Right lobe of liver (tissue), 6 donors: ENCODE results near the gene SPRY2. TPM values are rescaled to one million over a fixed set of nuclear protein-coding genes. Genes with fewer than 3 reads are reported as not detected.

Experiments
- ATAC-seq, 4 donors: fragments of 200-7000 bp; cut with Tn5 transposase; one replicate each; pipeline ENCODE4 v1.9.1; 2020; ENCODE audit warnings: mild to moderate bottlenecking in 4 of 4, moderate library complexity in 4 of 4
- DNase-seq, 3 donors: peaks; one replicate each; pipeline ENCODE4 v3.0.0-alpha.2; 2020
- H3K27ac ChIP-seq, 3 donors: fragments of 200-600 bp; one replicate each; pipeline ENCODE4 v1.8.0; 2022
- H3K27me3 ChIP-seq, 2 donors: fragments of 200-600 bp; one replicate each; pipeline ENCODE4 v1.8.0; 2022
- H3K36me3 ChIP-seq, 4 donors: fragments of 200-600 bp; sonication (generic) in 1 of 4; one replicate each; pipeline versions ENCODE4 v1.5.1 to v1.8.0; 2017 to 2022; ENCODE audit warnings: control low read depth in 1 of 4
- H3K4me1 ChIP-seq, 4 donors: fragments of 200-600 bp; sonication (generic) in 1 of 4; one replicate each; pipeline versions ENCODE4 v1.5.1 to v1.8.0; 2017 to 2022; ENCODE audit warnings: control low read depth in 1 of 4
- H3K4me3 ChIP-seq, 3 donors: fragments of 200-600 bp; one replicate each; pipeline ENCODE4 v1.8.0; 2022
- H3K9me3 ChIP-seq, 4 donors: fragments of 200-600 bp; sonication (generic) in 1 of 4; one replicate each; pipeline versions ENCODE4 v1.5.1 to v1.8.0; 2017 to 2022; ENCODE audit warnings: control low read depth in 1 of 4
- POLR2A ChIP-seq: fragments of 450-650 bp; IDR thresholded peaks from one replicate; pipeline ENCODE4 v1.6.1; 2017; ENCODE audit warnings: antibody characterized with exemption, mild to moderate bottlenecking
- WGBS: methylation state at CpG from one replicate; pipeline ENCODE4 v1.1.6; 2018; ENCODE audit warnings: low coverage, low lambda C conversion rate; ENCODE audit not compliant: insufficient coverage; ENCODE audit errors: missing lambda C conversion rate; 5-methylcytosine and 5-hydroxymethylcytosine counted together
- intact Hi-C, 2 donors: fragments of 100-400 bp; cut with DNase I; formaldehyde crosslinking; loops; one replicate each; pipeline versions ENCODE4 v1.11.2 to v1.14.1; 2022
- long read RNA-seq: library from polyadenylated mRNA; unstranded; transcript quantifications from one replicate; pipeline ENCODE4 v2.0.0, GENCODE V29; 2019
- total RNA-seq, 6 experiments: library from RNA; depleted of rRNA in 2 of 6; stranded (reverse); fragments of >200 nt in 2 of 6; fragmentation: NEBNext Ultra II Directional in 3 of 6; extraction: Animal tissue kit (Norgen Biotek cat#: 25700) in 3 of 6; gene quantifications; one replicate each; pipeline versions ENCODE4 v1.1.0 to v1.2.4, GENCODE V29; 2016 to 2023
- TF ChIP-seq, protein P1 (sequence below), 4 donors: fragments of 200-600 bp in 3 of 4; fragments of 450-650 bp in 1 of 4; IDR thresholded peaks; one replicate each; pipeline versions ENCODE4 v1.5.1 to v1.8.0; 2016 to 2022; ENCODE audit warnings: antibody characterized with exemption in 4 of 4, mild to moderate bottlenecking in 2 of 4
- donor health status: DM: no; HTN: yes; CAD: no.
- donor health status: DM: no; HTN: no; CAD: no.
- donor health status: DM: no; HTN: no; CAD: no.
- donor health status: DM: no; HTN: yes; CAD: no.
- donor health status: DM: no; HTN: yes; CAD: no.

Gene SPRY2
- total RNA-seq: 10 to 100 TPM in 3 of 6 experiments, 1 to 10 TPM in 3; 9.4 to 14.7 (median 10.5) TPM
- long read RNA-seq: 0 reads

DNA sequence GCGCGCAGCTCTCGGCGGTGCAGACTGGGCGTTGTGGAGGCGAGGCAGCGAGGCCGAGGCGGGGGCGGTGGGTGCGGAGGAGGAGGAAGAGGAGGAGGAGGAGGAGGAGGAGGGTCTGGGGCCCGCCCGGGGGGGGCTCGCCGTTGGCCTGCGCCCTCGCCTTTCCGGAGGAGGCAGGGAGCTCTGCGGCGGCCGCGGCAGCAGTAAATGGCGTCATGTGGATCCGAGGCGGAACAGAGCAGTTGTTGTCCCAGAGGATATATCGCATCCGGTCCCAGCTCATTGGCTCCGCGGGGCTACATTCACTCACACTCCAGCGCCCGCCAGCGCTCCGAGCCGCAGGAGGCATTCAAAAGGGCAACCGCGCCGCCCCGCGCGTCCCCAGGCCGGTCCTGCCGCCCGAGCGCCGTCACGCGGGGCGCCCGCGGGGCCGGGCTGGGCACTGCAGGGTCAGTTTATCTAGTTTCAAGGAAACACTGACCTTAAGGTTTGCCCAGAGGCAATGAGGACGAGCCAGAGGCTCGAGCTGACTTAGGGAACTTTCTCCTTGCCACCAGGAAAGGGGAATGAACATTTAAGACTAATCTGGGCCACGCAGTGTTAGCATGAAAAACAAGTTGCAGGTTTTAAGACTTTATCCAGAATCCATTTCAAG lies at the start of gene SPRY2:
TSS of gene SPRY2 (minus strand) at position 26 of the 655 bp plus-strand sequence. CDS start 3,421 bp downstream, outside the sequence.
- no peaks in the 10 kb centered on the region for H3K27me3 ChIP-seq
- TF ChIP-seq, protein P1, sequence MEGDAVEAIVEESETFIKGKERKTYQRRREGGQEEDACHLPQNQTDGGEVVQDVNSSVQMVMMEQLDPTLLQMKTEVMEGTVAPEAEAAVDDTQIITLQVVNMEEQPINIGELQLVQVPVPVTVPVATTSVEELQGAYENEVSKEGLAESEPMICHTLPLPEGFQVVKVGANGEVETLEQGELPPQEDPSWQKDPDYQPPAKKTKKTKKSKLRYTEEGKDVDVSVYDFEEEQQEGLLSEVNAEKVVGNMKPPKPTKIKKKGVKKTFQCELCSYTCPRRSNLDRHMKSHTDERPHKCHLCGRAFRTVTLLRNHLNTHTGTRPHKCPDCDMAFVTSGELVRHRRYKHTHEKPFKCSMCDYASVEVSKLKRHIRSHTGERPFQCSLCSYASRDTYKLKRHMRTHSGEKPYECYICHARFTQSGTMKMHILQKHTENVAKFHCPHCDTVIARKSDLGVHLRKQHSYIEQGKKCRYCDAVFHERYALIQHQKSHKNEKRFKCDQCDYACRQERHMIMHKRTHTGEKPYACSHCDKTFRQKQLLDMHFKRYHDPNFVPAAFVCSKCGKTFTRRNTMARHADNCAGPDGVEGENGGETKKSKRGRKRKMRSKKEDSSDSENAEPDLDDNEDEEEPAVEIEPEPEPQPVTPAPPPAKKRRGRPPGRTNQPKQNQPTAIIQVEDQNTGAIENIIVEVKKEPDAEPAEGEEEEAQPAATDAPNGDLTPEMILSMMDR (IDR thresholded peaks at IDR 0.05): peak; percentile 12 to 44 (median 28)
- TF ChIP-seq POLR2A: peak; percentile 99
- ATAC-seq (peak; percentile 67 to 81 (median 72)), DNase-seq (peak; percentile 94 to 96 (median 96))
- peaks cover 0 to 17% (median 5%) of the 10 kb centered on the region in 4 donors for H3K4me1 ChIP-seq
- peak within 1 kb of the TSS; percentile 95 to 98 (median 97) for H3K27ac ChIP-seq
- WGBS: 0% methylated on average over 3 of the region's 54 CpGs
- H3K9me3 ChIP-seq: no peaks in the 10 kb centered on the region
- peaks cover 0 to 8% (median 0%) of the 10 kb centered on the region in 4 donors for H3K36me3 ChIP-seq
- peak within 1 kb of the TSS; percentile 83 to 89 (median 87) for H3K4me3 ChIP-seq
- intact Hi-C loops: loop anchor here in 1 of 2 donors (5.0 kb wide), 1 partner anchor 209 kb away; no protein-coding TSS in a partner anchor

GRCh38 chr13:80390338-80390737 lies 49.4 kb upstream of the SPRY2 start:
- 100% methylated on average over 1 of the region's 1 CpG for WGBS
- no peaks in the 10 kb centered on the region for H3K9me3 ChIP-seq

DNA sequence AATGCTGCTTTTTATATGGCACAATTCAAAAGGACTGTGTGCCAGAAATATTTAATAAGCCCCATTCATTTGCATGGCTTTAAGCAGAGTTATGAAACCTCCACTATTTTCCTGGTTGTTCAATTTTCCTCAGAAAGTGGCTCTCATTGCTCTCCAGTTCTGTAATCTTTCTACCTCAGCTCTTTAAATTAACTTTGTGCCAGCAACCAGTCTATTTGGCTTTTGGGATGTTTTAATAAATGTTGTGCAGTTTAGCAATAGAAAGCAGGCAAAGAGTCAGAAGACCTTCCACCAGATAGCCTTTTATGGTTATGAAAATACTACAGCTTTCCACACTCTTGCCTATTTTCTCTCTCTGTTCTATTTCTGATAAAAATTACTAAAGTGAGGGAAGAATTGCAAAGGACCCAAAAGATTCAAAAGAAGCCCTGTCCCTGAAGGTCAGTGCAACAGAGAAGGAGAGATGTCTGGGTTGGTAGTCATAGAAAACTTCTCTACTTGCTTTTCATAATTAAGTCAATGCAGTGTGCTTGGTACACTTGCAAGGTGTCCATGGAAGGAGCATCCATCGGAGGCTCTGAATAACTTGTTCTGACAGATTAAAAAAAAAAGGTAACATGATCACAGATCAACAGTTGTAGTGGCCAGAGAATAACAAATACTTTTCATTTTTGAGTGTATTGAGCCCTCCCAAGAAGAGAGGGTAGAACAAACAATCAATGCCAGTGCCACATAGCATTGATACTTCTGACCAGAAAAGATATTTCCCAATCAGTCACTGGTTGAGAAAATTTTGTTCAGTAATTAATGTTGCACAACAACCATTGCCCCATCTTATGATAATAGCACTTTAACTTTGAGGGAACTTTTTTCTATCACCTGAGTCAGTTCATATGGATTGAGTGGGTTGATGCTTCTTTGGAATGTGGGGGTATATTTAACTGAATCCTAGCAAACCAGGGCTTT lies 48.4 kb upstream of the SPRY2 start:
- peaks cover 0 to 12% (median 3%) of the 10 kb centered on the region in 4 donors for H3K4me1 ChIP-seq
- intact Hi-C loops: no loop called here
- no peak for DNase-seq
- peak overlapping the region in 2 of 3 donors; percentile 15 to 21 for H3K27ac ChIP-seq
- H3K4me3 ChIP-seq: no peak overlapping the region
- no peaks in the 10 kb centered on the region for H3K36me3 ChIP-seq
- TF ChIP-seq, protein P1 (IDR thresholded peaks at IDR 0.05): no peak
- no peak for TF ChIP-seq POLR2A
- 82% methylated on average over 1 of the region's 1 CpG for WGBS
- no peaks in the 10 kb centered on the region for H3K27me3 ChIP-seq
- no peaks in the 10 kb centered on the region for H3K9me3 ChIP-seq
- peak; percentile 64 to 85 (median 74) for ATAC-seq

More at GRCh38 chr13:80390338-80390737, 49.4 kb upstream of the SPRY2 start:
- ATAC-seq: no peak
- intact Hi-C loops: no loop called here
- H3K36me3 ChIP-seq: no peaks in the 10 kb centered on the region
- DNase-seq: no peak
- H3K27ac ChIP-seq: no peak overlapping the region
- H3K4me1 ChIP-seq: peaks cover 0 to 12% (median 3%) of the 10 kb centered on the region in 4 donors
- TF ChIP-seq POLR2A: no peak
- TF ChIP-seq, protein P1 (IDR thresholded peaks at IDR 0.05): no peak
- H3K27me3 ChIP-seq: no peaks in the 10 kb centered on the region
- H3K4me3 ChIP-seq: no peak overlapping the region

- TF ChIP-seq, protein P1 (IDR thresholded peaks at IDR 0.05): no peak
- no peak for TF ChIP-seq POLR2A
- H3K36me3 ChIP-seq: no peaks in the 10 kb centered on the region
- no peak overlapping the region for H3K4me3 ChIP-seq
- H3K4me1 ChIP-seq: peaks cover 0 to 12% (median 3%) of the 10 kb centered on the region in 4 donors
- intact Hi-C loops: no loop called here
- DNase-seq: no peak
- H3K27me3 ChIP-seq: no peaks in the 10 kb centered on the region
- 70% methylated on average over 7 of the region's 7 CpGs for whole genome bisulfite sequencing
- H3K9me3 ChIP-seq: no peaks in the 10 kb centered on the region
- H3K27ac ChIP-seq: peak overlapping the region in 1 of 3 donors; percentile 21
- ATAC-seq: no peak
These were observed 47.6 kb upstream of the SPRY2 start for GRCh38 chr13:80388506-80388905.
